ENCODE measurements around the gene HSPBAP1.

- TF ChIP-seq, protein P1, sequence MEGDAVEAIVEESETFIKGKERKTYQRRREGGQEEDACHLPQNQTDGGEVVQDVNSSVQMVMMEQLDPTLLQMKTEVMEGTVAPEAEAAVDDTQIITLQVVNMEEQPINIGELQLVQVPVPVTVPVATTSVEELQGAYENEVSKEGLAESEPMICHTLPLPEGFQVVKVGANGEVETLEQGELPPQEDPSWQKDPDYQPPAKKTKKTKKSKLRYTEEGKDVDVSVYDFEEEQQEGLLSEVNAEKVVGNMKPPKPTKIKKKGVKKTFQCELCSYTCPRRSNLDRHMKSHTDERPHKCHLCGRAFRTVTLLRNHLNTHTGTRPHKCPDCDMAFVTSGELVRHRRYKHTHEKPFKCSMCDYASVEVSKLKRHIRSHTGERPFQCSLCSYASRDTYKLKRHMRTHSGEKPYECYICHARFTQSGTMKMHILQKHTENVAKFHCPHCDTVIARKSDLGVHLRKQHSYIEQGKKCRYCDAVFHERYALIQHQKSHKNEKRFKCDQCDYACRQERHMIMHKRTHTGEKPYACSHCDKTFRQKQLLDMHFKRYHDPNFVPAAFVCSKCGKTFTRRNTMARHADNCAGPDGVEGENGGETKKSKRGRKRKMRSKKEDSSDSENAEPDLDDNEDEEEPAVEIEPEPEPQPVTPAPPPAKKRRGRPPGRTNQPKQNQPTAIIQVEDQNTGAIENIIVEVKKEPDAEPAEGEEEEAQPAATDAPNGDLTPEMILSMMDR (IDR thresholded peaks at IDR 0.05) = no peak
- TF ChIP-seq POLR2AphosphoS5 (IDR thresholded peaks at IDR 0.05) = no peak
Measured at GRCh38 chr3:122714273-122714672, 79.4 kb downstream of the HSPBAP1 start.

Measured in sigmoid colon (tissue), 4 donors.